PC-9 (cell line): ENCODE measurements around the gene PSG5.
"Not testable (repeated sequence)": the region's sequence is repeated elsewhere in the genome, so short reads cannot be mapped to it uniquely, and the experiment has no call there.

Source experiments
- CTCF ChIP-seq: fragments of 200-600 bp; sonication (generic); conservative IDR thresholded peaks from 2 replicates; pipeline ENCODE4 v1.6.1; 2017; ENCODE audit warnings: mixed run types, antibody characterized with exemption, mild to moderate bottlenecking, moderate library complexity
- EZH2 ChIP-seq: fragments of 200-600 bp; sonication (generic); IDR thresholded peaks from 2 replicates; pipeline ENCODE4 v1.8.0; 2017; ENCODE audit warnings: antibody characterized with exemption, low read depth

GRCh38 chr19:43194397-43194796 lies 8.1 kb upstream of the PSG5 start:
- not testable (repeated sequence) for TF ChIP-seq CTCF, EZH2
